NCI-H2107 treated with DMSO at 0.1 percent for 48 hours (cell line): ENCODE measurements around the gene ACOT13.
A peak's percentile ranks its signal among the peaks of the same experiment; 100 is the strongest.
"Not testable (repeated sequence)": the region's sequence is repeated elsewhere in the genome, so short reads cannot be mapped to it uniquely, and the experiment has no call there.

Experiments used
- DNase-seq: peaks from one replicate; lab custom pipeline; 2025; ENCODE audit not compliant: unreplicated experiment; lab: John Stamatoyannopoulos, UW

Gene ACOT13

DNA sequence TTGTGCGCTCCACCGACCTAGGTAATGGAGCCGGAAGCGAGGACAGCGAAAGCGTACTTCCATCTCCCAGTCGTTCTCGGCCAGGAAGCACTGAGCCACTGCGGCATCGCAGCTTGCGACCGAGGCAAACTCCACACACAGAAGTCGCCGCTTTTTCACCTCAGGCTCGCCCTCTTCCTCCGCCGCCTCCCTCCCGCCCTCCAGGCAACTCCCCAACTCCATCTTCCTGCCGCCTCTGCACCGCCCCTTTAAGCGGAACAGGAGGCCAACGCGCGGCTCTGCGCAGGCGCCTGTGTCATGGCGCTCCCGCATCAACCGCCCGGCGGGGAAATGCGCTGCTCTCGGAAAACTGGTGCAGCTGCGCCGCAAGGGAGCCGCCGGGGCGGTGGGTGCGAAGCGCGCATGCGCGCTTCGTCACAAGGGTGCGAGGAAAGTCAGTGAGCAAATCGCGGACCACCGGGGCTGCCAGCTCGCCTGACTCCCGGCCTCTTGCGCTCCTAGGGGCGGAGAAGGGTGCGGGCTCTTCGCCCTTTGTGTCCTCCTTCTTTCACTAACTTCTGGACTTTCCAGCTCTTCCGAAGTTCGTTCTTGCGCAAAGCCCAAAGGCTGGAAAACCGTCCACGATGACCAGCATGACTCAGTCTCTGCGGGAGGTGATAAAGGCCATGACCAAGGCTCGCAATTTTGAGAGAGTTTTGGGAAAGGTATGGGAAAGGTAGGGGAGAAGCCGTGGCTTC lies at the start of gene ACOT13, which contains the start of gene TDP2:
Gene ACOT13, plus strand, starts transcription at position 437 of the 737 bp plus-strand sequence. Its CDS starts 187 bp downstream, at position 624.
Gene TDP2, minus strand, starts transcription at position 259 of the 737 bp plus-strand sequence. Its CDS starts 37 bp downstream, at position 222.
- DNase-seq = peak; percentile 59

GRCh38 chr6:24619661-24620060 lies 47.2 kb upstream of the ACOT13 start:
- no peak for DNase-seq

GRCh38 chr6:24620637-24621036 lies 46.2 kb upstream of the ACOT13 start:
- DNase-seq = no peak

DNA sequence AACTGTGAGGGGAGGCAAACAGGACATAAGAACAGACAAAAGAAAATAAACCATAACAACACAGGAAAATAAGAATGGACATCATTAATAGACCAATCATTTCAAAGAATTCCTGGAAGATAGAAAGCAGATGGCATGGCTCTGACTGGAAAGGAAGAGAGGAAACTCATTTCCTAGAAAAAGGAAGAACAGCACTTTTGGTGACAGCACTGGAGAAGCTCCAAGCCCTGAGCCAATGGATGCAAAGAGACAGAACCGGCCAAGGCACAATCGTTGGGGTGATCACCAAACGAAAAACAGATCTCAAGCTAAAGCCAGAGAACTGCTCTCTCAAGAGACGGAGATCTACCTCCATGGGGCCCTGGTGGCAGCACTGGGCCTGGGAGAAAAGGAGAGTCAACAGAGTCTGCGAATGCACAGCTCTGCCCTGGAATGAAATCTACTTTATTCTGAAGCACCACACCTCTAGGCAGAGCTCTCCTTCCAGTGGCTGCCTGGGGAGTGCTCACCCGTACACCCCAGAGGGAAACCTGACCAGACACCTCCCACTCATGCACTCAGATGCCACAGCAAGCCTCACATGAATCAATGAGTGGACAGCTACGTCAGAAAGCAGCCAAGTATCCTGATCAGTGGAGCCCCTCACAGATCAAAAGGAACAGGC lies 45.1 kb upstream of the ACOT13 start:
- no peak for DNase-seq

- no peak for DNase-seq
Observed at GRCh38 chr6:24630856-24631505, 35.9 kb upstream of the ACOT13 start.

DNA sequence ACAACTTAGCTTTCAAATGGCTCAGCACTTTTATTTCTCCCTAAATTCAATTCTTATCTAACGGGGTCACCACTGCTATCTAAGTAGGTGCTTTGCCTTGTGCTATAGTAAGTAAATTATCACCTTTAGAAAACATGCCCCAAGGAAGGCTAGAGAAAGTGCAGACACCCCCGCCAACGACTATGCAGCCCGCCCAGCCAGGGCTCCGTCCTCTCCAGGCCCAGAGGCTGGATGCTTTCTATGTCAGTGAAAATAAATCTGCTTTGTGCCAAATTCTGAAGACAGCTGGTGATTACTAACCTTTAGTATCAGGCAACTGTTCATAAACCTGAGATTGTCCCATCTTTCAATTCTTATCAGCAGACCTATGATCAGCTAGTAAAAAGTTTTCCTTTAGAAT lies 35.2 kb upstream of the ACOT13 start:
- no peak for DNase-seq

GRCh38 chr6:24632573-24632972 lies 34.3 kb upstream of the ACOT13 start:
- no peak for DNase-seq

- DNase-seq = no peak
Observed at GRCh38 chr6:24636681-24637080, 30.2 kb upstream of the ACOT13 start.

DNA sequence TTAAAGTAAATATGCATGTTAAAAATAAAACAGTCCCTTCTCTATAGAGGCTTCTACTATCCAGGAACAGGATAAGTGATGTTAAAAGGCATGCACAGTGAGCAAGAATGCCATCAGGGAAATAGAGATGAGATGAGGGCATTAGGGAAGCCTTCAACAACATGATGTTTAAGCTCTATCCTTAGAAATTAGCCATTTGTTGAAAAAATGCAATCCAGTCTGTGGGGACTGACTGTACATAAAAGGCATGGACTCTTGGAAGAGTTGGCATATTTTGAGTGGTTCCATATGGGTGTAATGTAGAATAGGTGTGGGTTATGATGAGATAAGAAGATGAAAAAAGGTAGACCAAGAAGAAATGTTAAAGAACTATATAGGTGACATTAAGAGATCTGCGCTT lies 26.7 kb upstream of the ACOT13 start:
- no peak for DNase-seq

GRCh38 chr6:24640631-24641030 lies 26.2 kb upstream of the ACOT13 start:
- not testable (repeated sequence) for DNase-seq

- no peak for DNase-seq
Observed at GRCh38 chr6:24642061-24642460, 24.8 kb upstream of the ACOT13 start.

DNA sequence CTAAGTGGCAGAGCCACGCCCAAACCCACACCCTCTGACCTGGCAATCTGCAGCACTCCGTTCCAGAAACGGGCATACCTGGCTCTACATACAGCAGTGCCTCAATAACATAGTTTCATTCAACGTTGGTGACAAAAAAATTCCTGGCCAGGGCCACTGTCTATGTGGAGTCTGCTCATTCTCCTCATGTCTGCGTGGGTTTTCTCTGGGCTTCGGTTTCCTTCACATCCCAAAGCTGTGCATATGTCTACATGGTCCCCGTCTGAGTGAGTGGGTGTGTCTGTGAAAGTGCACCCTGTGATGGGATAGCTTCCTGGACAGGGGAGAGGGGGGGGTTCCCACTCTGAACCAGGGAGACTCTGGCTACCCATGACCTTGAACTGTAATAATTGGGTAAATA lies 23.0 kb upstream of the ACOT13 start:
- no peak for DNase-seq

GRCh38 chr6:24644377-24644776 lies 22.5 kb upstream of the ACOT13 start:
- DNase-seq = no peak

DNA sequence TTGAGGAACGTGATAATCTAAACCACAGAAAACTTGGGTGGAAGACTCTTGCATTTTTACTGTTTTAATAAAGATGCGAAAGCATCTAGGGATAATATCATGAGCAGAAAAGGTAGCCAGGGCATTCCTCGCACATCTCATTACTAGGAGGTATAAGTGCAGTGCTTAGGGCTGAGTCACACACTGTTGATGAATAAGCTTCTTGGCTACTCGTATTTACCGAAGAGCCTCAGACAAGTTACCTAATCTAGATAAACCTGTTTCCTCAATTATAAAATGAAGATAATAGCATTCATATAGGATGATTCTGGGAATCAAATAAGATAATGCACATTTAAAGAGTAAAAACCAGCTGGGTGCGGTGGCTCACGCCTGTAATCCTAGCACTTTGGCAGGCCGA lies 20.1 kb upstream of the ACOT13 start:
- DNase-seq = no peak

GRCh38 chr6:24648276-24648675 lies 18.6 kb upstream of the ACOT13 start:
- no peak for DNase-seq

- no peak for DNase-seq
Observed at GRCh38 chr6:24649691-24650090, 17.2 kb upstream of the ACOT13 start.

DNA sequence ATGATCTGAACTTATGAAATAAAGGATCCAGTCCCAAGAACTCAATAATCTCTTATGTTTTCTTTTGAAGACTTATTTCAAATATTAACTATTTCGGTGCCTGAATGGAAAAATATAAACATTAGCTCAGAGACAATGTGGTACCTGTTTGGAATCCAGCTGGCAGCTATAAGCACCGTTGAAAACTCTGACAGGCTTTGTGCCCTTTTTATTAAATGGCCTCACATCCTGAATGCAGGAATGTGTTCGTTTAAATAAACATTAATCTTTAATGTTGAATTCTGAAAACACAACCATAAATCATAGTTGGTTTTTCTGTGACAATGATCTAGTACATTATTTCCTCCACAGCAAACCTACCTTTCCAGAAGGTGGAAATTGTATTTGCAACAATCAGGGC lies 16.5 kb upstream of the ACOT13 start:
- no peak for DNase-seq

DNA sequence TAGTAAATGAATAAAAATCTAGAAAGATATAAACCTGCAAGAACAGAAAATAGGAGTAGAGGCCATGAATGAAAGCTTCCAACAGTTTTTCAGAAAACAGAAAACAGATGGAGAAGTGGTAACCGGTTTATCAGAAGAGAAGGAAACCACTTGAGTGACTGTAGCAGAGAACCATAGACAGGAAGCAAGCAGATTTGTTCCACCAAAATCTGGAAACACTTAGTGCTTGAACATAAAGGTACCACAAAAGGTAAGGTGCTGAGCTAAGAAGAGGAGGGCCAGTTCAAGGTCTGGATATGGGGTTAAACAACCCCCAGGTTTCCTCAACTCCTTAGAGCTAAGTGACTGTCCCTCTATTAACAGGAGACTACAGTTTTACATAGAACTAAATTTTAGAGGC lies 11.7 kb upstream of the ACOT13 start:
- DNase-seq = no peak

GRCh38 chr6:24658573-24659560 lies 8.0 kb upstream of the ACOT13 start:
- DNase-seq = no peak

DNA sequence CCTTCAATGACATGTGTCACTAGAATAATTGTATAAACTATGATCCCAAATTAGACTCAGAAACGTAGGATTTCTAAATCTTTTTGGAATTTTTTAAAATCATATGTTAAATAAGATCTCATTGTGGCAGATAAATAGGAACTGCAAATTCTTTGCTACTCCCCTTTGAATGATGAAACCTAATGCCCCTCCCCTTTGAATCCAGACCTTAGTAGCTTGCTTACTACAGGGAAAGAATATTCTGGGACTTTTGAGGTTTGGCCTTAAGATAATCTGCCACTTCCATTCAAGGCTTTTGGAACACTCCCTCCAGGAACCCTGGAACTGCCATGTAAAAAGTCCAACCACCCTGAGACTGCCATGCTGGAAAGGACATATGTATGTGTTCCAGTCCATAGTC lies 7.3 kb upstream of the ACOT13 start:
- DNase-seq = no peak

DNA sequence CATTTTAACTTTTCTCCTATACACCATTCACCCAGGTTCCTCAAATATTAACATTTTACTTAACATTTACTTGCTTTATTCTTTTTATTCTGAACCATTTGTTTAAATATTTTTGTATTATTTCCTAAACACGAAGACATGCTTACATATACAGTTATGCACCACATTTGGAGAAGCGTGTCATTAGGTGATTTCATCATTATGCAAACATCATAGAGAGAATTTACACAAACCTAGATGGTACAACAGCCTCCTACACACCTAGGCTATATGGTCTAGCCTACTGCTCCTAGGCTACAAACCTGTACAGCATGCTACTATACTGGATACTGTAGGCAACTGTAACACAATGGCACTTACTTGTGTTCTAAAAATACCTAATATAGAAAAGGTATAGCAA lies 6.8 kb upstream of the ACOT13 start:
- DNase-seq = no peak
